Astrocyte of the cerebellum (primary cell): ENCODE results near the gene FER1L5.

Experiments used
- DNase-seq: peaks from one replicate; pipeline ENCODE4 v3.0.0-alpha.2; 2011; ENCODE audit warnings: low read depth
- H3K4me3 ChIP-seq: 2 replicates; pipeline ENCODE4 v1.5.1; 2011; ENCODE audit warnings: mild to moderate bottlenecking, low read depth, low read length, moderate library complexity
- CTCF ChIP-seq: IDR thresholded peaks from 2 replicates; pipeline ENCODE4 v1.5.1; 2012; ENCODE audit warnings: low read length, low read depth, moderate library complexity, mild to moderate bottlenecking; ENCODE audit errors: missing control alignments
- in situ Hi-C: cut with HindIII; loops from 2 replicates; pipeline ENCODE4 v1.10.0; 2017; ENCODE audit warnings: low sequenced_read_pairs

FER1L5 gene

GRCh38 chr2:96734880-96735583 lies 92.5 kb downstream of the FER1L5 start:
- in situ Hi-C loops = no loop called here
- no peak for TF ChIP-seq CTCF
- no peak overlapping the region for H3K4me3 ChIP-seq
- DNase-seq = no peak

- TF ChIP-seq CTCF = no peak
- in situ Hi-C loops = no loop called here
- H3K4me3 ChIP-seq = no peak overlapping the region
- DNase-seq = no peak
These were observed 94.7 kb downstream of the FER1L5 start for GRCh38 chr2:96737251-96737650.

- no peak for DNase-seq
- TF ChIP-seq CTCF = no peak
- in situ Hi-C loops = no loop called here
- no peak overlapping the region for H3K4me3 ChIP-seq
These were observed 95.3 kb downstream of the FER1L5 start for GRCh38 chr2:96737831-96738230.

GRCh38 chr2:96739076-96739632 lies 96.6 kb downstream of the FER1L5 start:
- no peak for DNase-seq

GRCh38 chr2:96739633-96740428 lies 97.3 kb downstream of the FER1L5 start, which contains the start of gene LMAN2L:
LMAN2L (minus strand) TSS chr2:96740064; CDS start chr2:96740040, 24 bp downstream.
- in situ Hi-C loops = no loop called here
- no peak for TF ChIP-seq CTCF
- peak within 1 kb of the TSS; percentile 75 for H3K4me3 ChIP-seq
- DNase-seq = peak; percentile 93

More at GRCh38 chr2:96739076-96739632, 96.6 kb downstream of the FER1L5 start:
- TF ChIP-seq CTCF = no peak
- in situ Hi-C loops = no loop called here
- peak overlapping the region; percentile 75 for H3K4me3 ChIP-seq

GRCh38 chr2:96747061-96747617 lies 104.6 kb downstream of the FER1L5 start:
- no peak overlapping the region for H3K4me3 ChIP-seq
- no peak for DNase-seq
- TF ChIP-seq CTCF = no peak
- in situ Hi-C loops = no loop called here
